ENCODE results near the gene SUPT7L. TPM values are rescaled to one million over a fixed set of nuclear protein-coding genes. Genes with fewer than 3 reads are reported as not detected.

SUPT7L gene
- polyA plus RNA-seq, 4 donors, result 49.5 to 72.8 (median 59.2) TPM

Other genes with a start within 250 kb of the SUPT7L start
- gene NRBP1, start 235.0 kb downstream of the SUPT7L start, polyA plus RNA-seq (ENCODE audit: insufficient read length in 4 of 4), result 100 to 1,000 TPM; 125 to 146 (median 132) TPM
- 10 to 100 TPM in 1 of 4 donors, 1 to 10 TPM in 3; 7.4 to 11.5 (median 8.2) TPM for gene KRTCAP3, start 221.2 kb downstream of the SUPT7L start, polyA plus RNA-seq (ENCODE audit: insufficient read length in 4 of 4)
- 10 to 100 TPM; 33.3 to 78.8 (median 49.9) TPM for gene IFT172, start 173.9 kb downstream of the SUPT7L start, polyA plus RNA-seq (ENCODE audit: insufficient read length in 4 of 4)
- 10 to 100 TPM in 1 of 4 donors, 1 to 10 TPM in 3; 7.1 to 10.9 (median 8.8) TPM for gene FNDC4, start 168.4 kb downstream of the SUPT7L start, polyA plus RNA-seq (ENCODE audit: insufficient read length in 4 of 4)
- gene GCKR, start 166.8 kb downstream of the SUPT7L start, polyA plus RNA-seq (ENCODE audit: insufficient read length in 4 of 4), result under 1 TPM in 2 of 4 donors, not detected in 2; 0.16 to 0.28 TPM
- gene ZNF512, start 80.6 kb downstream of the SUPT7L start, polyA plus RNA-seq (ENCODE audit: insufficient read length in 4 of 4), result 10 to 100 TPM; 66.1 to 84.9 (median 75.4) TPM
- gene CCDC121, start 34.6 kb downstream of the SUPT7L start, polyA plus RNA-seq (ENCODE audit: insufficient read length in 4 of 4), result 10 to 100 TPM; 11.0 to 14.7 (median 11.5) TPM
- gene GPN1, start 34.6 kb downstream of the SUPT7L start, polyA plus RNA-seq (ENCODE audit: insufficient read length in 4 of 4), result 10 to 100 TPM; 52.3 to 66.8 (median 58.8) TPM
- gene SLC4A1AP, start 275 bp upstream of the SUPT7L start, polyA plus RNA-seq (ENCODE audit: insufficient read length in 4 of 4), result 10 to 100 TPM; 30.3 to 41.6 (median 34.9) TPM
- 100 to 1,000 TPM; 141 to 180 (median 157) TPM for gene MRPL33, start 108.1 kb upstream of the SUPT7L start, polyA plus RNA-seq (ENCODE audit: insufficient read length in 4 of 4)
- 1 to 10 TPM; 7.7 to 9.5 (median 7.9) TPM for gene RBKS, start 226.8 kb upstream of the SUPT7L start, polyA plus RNA-seq (ENCODE audit: insufficient read length in 4 of 4)
- gene BABAM2, start 227.1 kb upstream of the SUPT7L start, polyA plus RNA-seq (ENCODE audit: insufficient read length in 4 of 4), result 10 to 100 TPM; 43.6 to 58.2 (median 51.3) TPM